ENCODE data around the gene RWDD1.
A peak's percentile ranks its signal among the peaks of the same experiment; 100 is the strongest.

The RWDD1 gene, protein sequence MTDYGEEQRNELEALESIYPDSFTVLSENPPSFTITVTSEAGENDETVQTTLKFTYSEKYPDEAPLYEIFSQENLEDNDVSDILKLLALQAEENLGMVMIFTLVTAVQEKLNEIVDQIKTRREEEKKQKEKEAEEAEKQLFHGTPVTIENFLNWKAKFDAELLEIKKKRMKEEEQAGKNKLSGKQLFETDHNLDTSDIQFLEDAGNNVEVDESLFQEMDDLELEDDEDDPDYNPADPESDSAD

DNA sequence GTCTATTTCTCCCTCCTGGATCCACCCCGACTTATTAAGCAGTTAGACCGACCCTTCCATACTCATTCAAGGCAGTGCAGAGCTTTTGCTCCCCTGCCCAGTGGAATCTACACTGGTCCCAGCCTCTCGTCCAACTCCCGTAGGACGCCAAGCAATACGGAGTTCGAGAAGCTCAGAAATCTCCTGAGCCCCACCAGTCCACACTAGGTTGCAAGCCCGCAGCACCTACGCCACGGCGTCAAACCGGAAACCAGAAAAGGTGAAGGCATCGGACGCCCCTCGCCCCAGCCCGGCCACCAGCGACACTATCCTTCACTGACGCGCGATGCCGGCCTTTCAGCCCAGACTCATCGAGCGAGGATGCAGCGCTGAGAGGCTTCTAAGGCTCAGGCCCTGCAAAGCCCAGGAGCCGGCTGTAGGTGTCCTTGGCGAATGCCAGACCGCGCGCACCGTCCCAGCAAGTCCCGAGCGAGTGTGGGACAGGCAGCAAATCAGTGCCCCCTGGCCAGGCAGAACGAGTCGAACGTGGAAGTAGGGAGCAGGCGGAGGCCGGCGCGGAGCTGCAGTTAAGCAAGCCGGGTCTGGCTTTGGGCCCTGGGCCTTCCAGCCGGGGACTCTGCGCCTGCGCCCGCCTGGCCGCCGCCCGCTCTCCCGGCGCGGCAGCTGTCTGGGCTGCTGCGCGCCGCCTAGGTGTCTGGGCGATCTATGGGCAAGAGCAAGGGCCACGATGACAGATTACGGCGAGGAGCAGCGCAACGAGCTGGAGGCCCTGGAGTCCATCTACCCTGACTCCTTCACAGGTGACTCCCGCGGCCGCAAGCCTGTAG is at the start of gene RWDD1:
Gene RWDD1, plus strand, starts transcription at position 649 of the 827 bp plus-strand sequence. Its CDS starts 79 bp downstream, at position 728.
- DNase-seq: peak; percentile 88

DNA sequence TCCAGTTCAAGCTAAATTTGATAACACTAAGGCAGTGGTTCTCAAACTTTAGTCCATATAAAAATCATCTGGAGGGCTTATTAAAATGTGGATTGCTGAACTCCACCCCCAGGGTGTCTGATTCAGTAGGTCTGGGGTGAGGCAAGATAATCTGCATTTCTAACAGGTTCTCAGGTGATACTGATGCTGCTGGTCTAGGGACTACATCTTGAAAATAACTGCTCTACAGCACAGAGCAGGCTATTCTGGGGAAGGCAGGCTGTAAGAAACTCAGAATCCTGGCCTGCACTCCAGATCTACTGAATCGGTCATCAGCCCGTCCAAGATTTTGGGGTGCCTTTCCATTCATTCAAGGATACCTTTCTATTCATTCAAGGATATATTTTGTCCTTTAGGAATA is 48.4 kb upstream of the RWDD1 start:
- no peak for DNase-seq

DNA sequence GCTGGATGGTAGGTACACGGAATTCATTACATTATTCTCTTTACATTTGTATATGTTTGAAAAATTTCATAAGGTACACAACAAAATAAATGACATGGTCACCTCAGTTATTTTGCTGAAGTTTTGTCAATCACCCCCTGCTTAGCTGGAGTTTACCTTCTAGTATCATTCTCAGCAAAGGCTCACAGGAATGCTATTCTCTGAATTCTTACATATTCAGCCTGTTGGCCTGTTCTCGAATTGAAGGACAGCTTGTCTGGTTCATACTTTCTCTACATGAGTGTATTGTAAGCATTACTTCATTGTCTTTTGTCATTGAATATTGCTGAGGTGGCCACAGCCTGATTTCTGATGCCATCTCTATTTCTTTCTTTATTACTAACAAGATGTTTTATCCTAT is 47.1 kb upstream of the RWDD1 start:
- no peak for DNase-seq

- DNase-seq: no peak
These were observed 43.2 kb upstream of the RWDD1 start for GRCh38 chr6:116528133-116528532.

GRCh38 chr6:116528780-116529179 is 42.5 kb upstream of the RWDD1 start:
- DNase-seq: no peak

GRCh38 chr6:116529466-116530290 is 41.6 kb upstream of the RWDD1 start:
- no peak for DNase-seq

- DNase-seq: peak; percentile 37
These were observed 40.9 kb upstream of the RWDD1 start for GRCh38 chr6:116530436-116530835.

DNA sequence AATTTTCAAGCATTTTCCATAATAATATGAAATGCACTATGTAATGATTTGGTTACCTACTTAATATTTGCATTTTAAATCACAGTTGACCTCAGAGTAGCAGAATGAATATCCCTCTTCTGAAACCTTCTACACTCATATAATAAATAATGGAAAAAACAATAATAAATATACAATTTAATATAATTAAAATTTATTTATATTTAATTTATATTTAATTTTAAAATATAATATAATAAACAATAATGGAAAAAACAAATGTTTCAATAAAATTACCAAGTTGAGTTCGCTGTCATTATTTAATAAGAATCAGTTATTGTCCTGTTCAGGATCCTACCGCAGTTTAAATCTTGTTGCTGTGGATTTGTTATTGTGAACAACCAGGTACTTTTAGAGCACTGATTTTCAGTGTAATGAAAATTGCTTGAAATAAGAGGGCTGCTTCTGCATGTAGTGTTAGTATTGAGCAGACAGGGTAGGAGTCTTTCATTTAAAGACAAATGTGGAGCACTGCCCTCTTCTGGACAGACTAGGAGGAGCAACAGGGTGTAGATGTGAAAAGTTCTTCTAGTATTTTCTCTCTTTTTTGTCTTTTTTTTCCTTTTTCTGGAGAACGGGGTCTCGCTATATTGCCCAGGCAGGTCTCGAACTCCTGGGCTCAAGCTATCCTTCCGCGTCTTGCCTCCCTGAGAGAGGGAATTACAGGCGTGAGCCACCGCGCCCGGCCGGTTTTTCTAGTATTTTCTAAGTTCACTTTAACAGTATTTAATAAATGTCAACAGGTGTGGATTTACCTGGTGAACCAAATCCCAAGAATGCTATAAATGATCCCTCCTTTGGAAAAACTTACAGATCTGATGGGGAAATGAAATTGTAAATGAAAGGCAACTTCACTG is 39.4 kb upstream of the RWDD1 start:
- DNase-seq: no peak

GRCh38 chr6:116533233-116533957 is 37.9 kb upstream of the RWDD1 start:
- no peak for DNase-seq

DNA sequence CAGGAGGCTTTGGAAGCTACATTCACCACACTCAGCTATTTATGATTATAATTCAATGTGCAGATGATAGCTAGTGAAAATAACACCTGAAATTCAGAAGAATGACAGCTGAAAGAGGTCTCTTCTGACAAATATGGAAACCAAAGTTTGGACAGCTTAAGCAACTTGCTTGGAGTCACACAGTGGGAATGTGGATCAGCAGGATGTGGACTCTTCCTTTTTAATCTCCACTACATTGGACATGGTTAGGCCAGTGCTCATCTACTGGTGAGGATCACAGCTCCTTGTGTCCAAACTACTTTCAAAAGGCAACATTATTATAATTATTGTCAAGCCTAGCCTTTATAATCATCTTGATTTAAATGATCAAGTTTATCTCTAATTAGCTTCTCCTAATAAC is 36.2 kb upstream of the RWDD1 start:
- DNase-seq: no peak

DNA sequence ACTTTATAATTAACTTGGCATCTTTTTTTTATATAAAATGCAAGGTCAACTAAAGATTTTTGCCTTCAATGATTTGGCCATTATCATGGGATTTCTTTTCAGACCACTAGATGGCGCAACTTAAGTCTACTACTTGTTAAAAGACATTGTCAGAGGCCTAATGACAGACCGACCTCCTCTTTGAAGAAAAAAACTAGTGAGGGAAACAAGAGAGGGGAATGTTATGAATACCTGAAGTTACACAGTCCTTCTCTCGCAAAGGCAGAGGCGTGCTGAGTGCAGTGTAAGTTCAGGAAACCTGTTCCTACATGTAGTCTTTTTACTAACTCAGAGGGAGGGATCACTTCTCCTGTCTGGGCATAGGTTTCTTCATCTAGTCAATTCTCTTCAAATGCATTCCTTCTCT is 35.1 kb upstream of the RWDD1 start:
- DNase-seq: no peak

- DNase-seq: no peak
These were observed 28.9 kb upstream of the RWDD1 start for GRCh38 chr6:116542426-116542825.

DNA sequence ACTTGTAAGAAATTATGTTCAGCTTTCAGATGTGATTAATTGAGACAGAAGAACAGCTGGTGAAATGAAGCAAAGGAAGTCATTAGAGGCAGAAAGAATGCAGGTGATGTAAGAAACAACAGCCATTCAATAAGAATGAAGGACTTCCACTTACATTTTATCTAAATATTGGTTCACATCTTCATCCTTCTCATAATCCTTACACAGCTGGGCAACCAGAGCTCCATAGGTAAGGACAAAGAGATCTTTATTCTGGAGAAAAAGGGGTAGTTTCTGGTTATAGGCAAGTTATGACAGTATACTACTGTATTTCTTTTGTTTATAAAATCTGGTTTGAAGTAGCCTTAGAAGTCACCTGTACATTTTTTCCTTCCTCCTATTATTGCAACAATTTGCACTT is 28.2 kb upstream of the RWDD1 start:
- DNase-seq: no peak

GRCh38 chr6:116545651-116546050 is 25.7 kb upstream of the RWDD1 start, which contains the start of gene TRAPPC3L:
Gene TRAPPC3L, minus strand, starts transcription at chr6:116545684. Its CDS starts 170 bp downstream, at chr6:116545514.
- no peak for DNase-seq

DNA sequence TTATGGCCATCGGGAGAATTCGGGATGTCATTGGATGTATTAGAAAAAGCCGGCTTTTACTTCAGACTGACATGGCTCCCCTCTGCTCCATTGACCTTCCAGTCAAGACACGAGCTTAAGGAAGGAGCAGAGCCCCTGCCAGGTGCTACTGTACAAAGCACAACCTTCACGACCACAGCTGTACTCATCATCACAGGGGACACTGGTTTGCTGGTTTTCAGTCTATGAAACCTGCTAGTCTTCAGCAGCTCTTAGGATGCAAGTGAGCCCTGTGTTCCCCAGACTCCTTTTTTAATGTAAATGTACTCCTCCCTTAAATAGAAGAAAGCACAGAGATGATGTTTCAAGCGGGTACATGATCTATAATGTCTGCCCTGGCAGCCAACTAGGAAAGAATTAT is 23.9 kb upstream of the RWDD1 start:
- DNase-seq: no peak

DNA sequence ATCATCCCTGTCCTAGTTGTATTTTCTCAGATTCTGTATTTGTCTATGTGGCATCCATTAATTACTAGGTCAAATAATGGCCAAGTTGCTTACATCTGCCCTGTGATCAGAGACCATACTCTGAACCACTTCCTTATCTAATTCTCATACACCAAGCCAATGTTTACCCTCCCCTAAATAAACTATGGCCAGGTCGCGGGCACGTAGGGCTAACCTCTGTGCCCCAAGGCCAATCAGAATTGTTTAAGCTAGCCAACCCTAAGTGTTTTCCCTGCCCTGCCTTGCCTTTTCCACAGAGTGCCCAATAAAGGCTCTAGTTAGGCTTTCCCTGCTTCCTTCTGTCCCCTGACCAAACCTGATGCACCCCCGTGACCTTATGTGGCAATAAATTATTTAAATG is 20.5 kb upstream of the RWDD1 start:
- DNase-seq: no peak

- no peak for DNase-seq
These were observed 17.9 kb upstream of the RWDD1 start, which contains the start of gene CALHM4 for GRCh38 chr6:116553451-116553850. Gene CALHM4, plus strand, starts transcription at chr6:116553751. Its CDS starts 43 bp downstream, at chr6:116553794.

DNA sequence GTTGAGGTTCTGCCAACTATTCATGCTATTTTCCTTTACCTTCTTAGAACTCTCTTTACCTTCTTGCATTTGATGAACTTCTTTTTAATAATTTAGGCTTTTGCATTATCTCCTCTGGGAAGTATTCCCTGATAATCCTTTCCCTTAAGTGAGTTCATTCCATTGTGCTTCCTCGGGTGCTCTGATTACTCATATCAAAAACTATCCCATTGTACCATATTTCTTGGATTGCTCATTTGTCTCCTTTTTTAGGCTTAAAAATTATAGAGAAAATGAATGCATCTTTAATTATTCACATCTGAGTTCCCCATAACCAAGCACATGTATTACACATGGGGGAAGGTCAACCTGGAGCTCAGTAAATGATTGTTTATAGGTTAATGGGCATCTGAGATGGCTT is 15.2 kb upstream of the RWDD1 start:
- no peak for DNase-seq

DNA sequence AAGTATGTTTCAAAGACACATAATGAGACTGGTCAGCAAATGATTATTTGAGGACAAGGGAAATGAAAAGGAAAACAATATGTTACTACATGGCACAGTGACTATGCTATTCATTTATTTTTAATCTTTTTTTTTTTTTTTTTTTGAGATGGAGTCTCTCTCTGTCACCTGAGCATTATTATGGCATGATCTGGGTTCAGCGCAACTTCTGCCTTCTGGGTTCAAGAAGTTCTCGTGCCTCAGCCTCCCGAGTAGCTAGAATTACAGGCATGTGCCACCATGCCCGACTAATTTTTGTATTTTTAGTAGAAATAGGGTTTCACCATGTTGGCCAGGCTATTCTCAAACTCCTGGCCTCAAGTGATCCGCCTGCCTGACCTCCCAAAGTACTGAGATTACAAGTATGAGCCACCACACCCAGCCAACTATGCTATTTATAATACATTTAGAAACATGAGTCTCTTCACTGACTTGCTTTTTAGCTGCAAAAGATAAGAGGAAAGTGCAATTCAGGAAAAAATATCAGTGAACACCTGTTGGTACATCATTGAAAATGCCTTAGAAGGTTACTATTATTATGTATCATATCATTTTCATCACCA is 14.4 kb upstream of the RWDD1 start:
- DNase-seq: no peak

DNA sequence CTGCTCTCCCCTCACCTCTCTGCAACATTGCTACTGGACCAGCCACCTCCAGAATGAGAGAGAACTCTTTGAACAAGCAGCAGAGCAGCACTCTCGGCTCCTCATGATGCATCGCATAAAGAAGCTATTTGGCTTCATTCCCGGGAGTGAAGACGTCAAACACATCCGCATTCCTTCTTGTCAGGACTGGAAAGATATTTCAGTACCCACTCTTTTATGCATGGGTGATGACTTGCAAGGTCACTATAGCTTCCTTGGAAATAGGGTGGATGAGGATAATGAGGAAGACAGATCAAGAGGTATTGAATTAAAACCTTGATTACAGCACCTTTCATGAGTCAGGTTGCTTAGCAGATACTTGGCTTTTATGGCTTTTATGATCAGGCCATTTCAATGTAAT is 13.4 kb upstream of the RWDD1 start:
- DNase-seq: no peak

DNA sequence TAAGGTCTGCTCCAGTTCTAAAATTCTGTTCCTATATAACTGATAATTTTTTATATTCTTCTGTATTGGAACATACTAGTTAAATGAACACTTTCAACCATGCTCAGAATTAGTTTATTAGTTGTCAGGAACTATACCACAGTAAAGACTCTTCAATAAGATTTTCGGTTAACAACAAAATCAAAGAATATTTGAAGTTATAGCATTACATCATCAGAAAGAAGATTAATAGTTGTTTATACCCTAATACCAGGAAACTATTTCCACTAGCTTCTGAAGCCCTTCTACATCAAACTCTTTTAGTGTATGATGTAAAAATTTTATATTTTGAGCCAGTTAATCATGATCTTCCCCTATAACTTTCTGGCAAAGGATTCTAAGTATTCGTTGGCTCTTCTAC is 11.2 kb upstream of the RWDD1 start:
- no peak for DNase-seq
